HG02943 (cell line): ENCODE results near the gene EFCC1.
A peak's percentile ranks its signal among the peaks of the same experiment; 100 is the strongest.
"Not testable (repeated sequence)": the region's sequence is repeated elsewhere in the genome, so short reads cannot be mapped to it uniquely, and the experiment has no call there.

Experiments used
- ATAC-seq: cut with Tn5 transposase; IDR thresholded peaks from one replicate; pipeline ENCODE4 v1.9.1; 2021; ENCODE audit warnings: mild to moderate bottlenecking, low read depth, moderate library complexity; ENCODE audit not compliant: unreplicated experiment

The EFCC1 gene

DNA sequence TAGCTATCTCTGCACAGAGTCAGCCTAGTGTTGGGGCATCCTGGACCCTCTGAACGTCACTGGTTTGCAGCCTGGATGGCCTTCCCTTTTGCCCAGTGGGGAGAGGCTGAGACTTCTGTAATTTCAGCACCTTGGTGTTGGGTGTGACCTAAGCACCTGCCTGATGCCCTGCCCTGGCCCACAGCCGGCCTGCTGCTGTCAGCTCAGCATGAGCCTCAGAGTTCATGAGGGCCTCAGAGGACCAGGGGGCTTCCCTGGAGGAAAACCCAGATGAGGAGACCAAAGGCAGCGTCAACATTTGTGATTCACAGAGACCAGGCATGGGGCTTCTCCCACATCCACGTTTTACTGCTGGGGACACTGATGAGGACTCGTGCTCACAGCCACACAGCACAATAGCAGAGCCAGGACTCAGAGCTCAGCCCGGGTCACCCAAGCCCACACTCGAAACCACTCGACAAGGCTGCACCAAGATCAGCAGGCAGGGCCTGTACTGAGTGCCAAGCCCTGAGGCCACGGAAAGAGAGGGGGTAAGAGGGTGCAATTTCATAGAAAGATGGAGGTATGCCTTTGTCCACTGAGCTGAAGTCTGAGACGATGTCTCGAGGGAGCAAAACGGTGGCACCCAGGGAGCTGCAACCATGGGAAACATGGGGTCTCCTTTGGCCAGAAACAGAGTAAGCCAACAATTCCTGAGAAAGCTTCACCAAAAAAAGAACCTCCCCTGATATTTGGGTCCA lies 49.6 kb downstream of the EFCC1 start:
- ATAC-seq, result no peak

DNA sequence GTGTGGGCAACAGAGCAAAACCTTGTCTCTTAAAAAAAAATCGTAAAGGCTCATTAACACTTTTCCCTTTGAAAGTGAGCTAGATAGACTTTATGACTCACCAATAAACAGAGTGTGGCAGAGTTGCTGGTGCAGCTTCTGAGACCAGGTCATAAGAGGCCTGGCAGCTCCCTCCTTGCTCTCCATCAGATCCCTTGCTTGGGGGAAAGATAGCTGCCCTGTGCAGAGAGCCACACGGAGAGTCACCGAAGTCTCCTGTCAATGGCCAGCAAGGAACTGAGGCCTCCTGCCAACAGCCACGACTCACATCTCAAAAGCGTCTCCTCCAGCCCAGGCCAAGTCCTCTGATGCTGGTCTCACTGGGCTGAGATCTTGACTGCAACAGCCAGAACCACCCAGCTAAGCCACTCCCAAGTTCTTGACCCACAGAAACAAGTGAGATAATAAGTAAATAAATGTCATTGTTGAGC lies 50.8 kb downstream of the EFCC1 start:
- no peak for ATAC-seq

DNA sequence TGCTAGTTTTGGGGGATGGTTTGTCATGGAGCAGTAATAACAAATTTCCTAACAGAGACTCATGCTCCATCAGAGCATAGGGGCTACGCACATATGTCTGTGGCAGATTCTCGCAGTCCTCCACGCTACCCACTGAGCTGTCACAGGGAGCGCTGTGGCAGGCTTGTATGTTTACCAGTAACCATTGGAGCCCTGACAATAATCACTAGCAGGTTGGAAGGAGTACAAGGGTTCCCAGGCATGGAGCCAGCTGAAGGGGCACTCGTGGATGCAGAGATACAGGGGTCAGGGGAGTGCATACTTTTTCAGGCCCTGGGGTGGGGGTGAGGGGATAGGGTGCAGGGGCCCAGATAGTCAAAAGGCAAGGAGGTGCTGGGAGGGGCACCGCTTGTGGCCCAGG lies 51.6 kb downstream of the EFCC1 start:
- no peak for ATAC-seq

DNA sequence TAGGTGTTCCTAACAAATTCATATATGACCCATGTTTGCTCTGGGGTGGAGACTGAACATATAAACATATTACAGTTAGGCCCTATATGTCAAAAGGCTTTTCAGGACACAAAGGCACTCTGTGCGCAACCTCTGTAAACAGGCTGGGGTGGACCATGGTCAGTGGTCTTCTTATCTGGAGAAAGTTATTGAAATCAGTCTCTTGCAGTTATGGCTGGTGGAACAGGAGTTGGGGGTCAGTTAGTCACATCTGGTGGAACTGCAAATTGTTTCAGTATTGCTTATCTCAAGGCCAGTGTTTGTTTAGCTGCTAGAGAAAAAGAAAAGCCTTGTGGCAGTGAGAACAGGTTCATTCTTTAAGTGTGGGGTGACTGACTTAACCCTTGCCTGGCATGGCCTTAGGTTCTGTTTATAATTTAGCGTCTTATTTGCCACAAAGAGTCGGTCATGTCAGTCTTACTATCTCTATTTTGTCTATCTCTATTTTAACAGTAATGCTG lies 53.6 kb downstream of the EFCC1 start:
- ATAC-seq, result no peak

DNA sequence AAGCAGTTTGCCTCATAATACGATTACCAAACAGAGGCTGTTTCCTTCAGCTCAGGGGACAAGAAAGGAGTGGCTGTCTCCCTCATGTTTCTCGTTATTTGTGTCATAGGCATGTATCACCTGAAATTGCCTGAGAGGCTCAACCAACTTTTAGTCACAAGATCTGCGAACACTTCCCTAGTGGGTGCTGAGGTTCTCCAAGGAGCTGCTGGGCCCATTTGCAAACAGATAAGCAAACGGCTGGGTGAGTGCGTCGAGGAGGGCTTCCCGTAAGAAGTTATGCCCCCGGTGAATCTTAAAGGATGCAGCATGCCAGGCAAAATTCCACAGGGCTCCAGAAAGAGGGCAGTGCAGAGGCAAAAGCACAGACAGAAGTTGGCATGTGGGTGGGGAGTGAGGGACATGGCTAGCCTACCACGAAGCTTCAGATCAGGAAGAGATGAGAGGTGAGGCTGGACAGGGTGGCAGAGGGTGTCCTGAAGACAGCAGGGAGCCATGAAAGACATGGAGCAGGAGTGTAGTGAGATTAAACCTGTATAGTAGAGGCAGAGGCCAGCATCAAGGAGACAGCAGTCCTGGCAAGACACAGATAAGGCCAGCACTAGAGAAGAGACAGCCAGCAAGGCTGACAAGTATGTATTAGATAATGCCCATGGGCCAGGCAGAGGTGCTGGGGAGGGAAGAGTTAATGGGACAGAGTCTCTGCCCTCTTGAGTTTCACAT lies 55.5 kb downstream of the EFCC1 start:
- no peak for ATAC-seq

DNA sequence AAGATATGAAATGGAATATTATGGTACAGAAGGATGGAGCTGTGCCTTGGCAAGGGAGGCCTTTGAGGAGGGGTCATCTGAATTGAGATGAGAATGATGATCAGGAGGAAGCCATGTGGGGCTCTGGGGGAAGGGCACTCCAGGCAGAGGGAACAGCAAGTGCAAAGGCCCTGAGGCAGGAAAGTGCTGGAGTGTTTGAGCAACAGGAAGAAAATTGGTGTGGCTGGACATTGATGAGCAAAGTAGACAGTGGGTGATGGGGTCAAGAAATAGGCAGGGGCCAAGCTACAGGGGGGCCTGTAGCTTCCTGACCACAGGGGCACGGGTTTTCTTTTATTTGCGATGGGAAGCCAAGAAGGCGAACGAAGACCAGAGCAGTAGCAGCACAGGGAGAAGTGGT lies 56.1 kb downstream of the EFCC1 start:
- ATAC-seq, result no peak

DNA sequence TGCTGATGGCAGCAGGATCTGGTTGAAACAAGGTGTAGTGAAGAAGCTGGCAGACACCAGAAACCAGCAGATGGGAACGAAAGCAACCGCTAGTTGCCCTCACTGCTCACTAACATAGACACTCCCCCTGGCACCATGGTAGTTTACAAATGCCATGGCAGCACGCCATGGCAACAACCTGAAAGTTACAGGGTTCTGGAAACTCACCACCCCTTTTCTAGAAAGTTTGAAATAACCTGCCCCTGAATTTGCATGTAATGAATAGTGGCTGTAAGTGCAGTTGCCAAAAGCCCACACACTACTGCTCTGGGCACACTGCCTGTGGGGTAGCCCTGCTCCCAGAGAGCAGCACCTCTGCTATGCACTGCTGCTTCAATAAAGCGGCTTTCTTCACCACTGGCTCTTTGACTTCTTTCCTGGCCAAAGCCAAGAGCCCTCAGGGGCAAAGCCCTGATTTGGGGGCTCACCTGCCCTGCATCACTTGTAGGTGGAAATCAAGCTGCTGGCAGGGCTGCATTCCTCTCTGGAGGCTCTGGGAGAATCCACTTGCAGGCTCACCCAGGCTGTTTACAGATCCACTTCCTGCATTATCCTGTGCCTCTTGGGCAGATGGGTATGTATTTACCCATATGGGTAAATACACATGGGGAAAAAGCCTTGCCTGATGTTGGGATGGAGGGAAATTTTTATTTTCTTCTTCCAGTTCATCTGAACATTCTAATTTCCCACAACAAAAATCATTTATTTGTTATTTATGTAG lies 57.5 kb downstream of the EFCC1 start:
- ATAC-seq, result peak; percentile 58

DNA sequence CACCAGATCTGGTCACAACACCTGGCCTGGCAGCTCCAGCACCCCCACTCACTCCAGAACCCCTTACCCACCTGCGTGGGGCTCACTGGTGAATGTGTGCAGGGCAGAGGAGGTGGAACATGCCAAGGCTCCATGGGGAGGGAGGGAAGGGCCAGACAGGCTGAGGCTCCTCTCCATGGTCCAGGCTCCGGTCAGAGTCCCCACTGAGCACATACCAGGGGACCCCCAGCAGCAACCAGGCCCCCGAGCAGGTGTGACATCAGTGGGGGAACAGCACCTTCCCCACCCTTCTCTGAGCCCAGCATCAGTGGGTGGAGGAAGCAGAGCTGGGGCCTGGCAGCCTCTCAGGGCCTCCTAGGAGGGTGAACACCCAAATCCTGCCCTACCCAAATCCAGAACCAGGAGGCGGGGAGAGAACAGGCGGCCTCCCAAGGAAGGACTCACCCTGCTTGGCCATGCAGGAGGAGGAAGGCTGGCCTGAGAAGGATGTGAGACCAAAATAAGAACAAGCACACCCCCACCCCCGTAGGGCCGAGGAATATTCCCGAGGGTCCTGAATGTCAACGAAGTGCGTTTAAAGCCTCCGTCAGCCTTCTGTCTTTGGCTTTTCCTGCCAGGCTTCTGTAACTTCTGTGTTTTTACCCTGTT lies 58.3 kb downstream of the EFCC1 start:
- ATAC-seq, result no peak

DNA sequence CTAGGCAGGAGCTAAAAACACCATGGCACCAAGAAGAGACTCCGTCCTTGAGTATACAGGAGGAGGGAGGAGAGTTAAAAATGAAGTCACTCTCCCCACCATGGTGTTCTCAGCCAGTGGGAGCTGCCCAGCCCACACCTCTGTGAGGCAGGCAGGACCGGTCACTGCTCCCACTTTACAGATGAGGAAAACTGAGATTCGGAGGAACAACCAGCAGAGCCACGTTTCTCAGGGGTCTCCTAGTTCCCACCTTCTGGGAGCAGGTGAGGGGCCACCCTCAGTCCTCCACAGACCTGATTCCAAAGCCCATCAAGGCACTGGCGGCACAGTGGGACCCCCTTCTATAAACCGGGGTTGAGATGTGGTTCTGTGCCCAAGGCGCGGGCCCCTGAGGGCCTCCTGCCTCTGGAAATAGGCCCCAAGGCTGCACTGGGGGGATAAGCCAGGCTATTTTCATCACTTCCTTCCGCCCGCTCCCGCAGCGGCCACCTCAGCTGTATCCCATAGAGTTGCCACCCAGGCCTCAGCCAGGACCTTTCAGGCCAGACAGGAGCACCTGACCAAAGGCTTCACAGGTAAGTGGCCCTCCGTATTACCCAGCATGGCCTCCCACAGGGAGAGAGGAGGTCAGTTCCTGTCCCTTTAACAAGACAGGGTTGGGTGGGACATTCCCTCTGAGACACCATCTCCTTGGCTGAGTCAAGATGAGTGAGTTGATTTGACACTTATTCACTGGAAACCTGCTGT lies 59.3 kb downstream of the EFCC1 start, which contains the start of gene GP9:
TSS of gene GP9 (plus strand) at position 504 of the 747 bp plus-strand sequence. CDS start 961 bp downstream, outside the sequence.
- ATAC-seq, result no peak

DNA sequence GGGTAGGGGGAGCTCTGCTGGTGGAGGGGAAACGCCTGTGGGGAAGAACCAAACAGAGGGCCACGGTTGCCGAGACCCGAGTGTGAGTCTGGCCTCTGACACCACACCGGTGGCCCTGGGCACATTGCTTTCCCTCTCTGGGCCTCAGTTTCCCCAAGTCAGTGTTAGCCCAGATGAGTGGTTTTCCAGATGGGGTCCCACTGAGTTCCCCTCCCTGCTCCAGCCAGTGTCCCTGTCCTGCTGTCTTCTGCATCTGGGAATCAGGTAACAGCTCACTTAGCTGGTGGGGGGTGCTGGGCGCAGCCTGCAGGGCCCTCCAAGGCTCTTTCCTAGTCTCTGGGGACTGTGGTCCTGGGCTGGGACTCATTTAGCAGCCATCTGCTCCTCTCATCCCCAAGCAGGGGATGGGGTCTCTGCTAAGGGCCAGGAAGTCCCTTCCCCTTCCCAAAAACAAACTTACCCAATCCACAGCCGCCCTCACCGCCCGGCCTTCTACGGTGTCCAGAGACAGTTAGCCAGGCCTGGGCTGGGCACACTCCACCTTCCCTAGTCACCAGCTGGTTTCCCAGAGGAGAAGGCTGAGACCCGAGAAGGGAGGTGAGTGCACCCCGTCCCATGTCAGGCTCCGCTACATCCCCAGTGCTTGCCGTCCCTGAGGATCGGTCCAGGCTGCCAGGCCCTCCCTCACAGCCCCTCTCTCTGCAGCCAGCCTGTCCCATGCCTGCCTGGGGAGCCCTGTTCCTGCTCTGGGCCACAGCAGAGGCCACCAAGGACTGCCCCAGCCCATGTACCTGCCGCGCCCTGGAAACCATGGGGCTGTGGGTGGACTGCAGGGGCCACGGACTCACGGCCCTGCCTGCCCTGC lies 60.2 kb downstream of the EFCC1 start:
- no peak for ATAC-seq

DNA sequence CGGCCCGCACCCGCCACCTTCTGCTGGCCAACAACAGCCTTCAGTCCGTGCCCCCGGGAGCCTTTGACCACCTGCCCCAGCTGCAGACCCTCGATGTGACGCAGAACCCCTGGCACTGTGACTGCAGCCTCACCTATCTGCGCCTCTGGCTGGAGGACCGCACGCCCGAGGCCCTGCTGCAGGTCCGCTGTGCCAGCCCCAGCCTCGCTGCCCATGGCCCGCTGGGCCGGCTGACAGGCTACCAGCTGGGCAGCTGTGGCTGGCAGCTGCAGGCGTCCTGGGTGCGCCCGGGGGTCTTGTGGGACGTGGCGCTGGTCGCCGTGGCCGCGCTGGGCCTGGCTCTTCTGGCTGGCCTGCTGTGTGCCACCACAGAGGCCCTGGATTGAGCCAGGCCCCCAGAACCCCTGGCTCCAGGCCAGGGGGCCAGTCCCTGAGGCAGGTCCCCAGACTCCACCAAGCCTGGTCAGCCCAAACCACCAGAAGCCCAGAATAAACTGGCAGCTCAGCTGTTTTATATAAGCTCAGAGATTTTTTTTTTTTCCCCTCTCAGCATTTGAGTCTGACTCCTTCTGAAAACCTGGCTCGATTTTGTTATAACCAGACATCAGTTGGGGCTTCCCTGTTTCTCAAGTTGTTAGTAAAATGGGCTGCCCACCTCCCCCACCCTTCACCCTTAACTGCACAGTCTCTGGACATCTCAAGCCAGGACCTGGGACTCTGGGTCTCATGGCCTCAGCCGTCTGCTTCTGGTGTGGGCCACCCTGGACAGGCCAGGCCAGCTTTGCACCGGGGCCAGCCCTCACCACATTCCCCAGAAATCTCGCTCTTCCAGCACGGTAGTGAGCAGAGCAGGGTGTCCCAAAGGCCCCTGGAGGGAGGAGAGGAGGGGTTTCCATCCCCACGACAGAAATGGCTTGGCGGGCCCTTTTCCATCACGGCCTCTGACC lies 61.1 kb downstream of the EFCC1 start:
- no peak for ATAC-seq

DNA sequence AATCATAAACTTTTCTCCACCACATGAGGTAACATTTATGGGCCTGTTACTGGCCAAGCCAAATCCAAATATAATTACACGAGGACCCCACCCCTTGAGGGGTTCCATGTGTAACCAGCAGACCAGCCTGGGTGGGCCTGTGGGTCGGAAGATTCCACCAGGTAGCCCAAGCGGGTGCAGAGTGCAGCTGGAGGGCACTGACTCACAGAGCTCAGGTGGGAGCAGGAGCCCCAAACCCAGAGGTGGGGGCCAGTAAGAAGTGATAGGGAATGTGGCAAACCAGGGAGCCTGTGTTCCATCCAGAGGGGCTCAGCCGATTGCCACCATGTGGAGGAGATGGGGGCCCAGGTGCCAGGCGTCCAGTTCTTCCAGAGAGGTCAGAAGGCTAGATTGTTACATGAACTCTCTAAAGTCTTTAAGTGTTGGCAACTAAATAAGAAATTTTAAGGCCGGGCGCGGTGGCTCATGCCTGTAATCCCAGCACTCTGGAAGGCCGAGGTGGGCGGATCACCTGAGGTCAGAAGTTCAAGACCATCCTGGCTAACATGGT lies 62.1 kb downstream of the EFCC1 start:
- ATAC-seq, result no peak

DNA sequence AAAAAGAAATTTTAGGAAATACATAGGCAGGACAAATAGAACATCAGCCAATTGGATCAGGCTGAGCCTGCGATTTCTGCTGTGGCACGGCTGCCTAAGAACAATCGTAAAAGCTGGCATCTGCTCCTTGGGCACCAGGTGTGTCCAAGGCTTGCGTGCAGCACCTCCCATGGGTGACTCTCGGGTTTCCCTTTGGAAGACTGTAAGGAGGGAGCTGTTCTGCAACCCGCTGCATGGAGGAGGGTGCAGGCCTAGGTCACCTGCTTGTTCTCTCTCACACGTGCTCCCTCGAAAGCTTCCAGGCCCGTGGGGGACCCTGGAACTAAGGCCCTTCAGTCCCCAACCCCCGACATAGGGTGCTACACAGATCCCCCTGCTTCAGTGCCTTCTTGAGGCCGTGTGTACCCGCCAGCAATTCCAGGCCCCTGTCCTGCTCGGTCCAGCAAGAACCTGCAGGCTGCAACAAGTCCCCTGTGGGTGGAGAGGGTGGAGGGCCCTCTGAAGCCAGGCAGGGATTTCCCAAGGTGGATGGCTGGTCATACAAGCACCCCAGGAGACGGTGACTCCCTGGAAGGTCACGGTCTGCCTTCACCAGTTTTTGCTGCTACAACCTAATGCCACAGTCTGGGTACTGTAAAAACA lies 62.9 kb downstream of the EFCC1 start:
- ATAC-seq, result no peak

DNA sequence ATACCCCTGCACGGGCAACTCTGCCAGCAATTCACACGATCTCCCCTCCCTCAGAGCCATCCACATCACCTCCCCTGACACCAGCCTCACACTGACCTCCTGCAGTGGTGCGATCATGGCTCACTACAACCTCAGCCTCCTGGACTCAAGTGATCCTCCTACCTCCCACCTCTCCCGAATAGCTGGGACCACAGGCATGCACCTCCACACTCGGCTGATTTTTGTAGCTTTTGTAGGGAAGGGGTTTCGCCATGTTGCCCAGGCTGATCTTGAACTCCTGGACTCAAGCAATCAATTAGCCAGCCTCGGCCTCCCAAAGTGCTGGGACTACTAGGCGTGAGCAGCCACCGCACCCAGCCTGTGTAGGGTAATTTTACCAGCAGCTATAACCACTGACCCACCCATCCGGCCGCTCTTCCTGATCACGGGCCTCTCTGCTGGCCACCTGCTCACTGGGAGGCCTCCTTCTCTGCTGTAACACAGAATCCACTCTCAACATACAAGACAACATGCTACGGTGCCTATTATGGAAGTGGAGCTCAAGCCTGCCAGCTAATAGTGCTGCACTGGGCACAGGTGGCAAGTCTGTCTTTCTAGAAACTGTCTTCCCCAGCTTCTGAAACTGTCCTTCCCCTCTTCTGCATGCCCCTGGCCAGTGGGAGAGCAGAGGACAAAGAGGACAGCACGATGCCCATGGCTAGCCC lies 64.1 kb downstream of the EFCC1 start:
- no peak for ATAC-seq

DNA sequence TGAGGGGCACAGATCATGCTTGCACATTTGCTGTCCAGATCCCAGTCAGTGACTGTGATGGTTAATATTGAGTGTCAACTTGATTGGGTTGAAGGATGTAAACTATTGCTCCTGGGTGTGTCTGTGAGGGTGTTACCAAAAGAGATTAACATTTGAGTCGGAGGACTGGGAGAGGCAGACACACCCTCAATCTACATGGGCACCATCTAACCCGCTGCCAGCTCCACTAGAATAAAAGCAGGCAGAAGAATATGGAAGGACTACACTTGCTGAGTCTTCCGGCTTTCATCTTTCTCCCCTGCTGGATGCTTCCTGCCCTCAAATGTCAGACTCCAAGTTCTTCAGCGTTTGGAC lies 64.6 kb downstream of the EFCC1 start:
- no peak for ATAC-seq

DNA sequence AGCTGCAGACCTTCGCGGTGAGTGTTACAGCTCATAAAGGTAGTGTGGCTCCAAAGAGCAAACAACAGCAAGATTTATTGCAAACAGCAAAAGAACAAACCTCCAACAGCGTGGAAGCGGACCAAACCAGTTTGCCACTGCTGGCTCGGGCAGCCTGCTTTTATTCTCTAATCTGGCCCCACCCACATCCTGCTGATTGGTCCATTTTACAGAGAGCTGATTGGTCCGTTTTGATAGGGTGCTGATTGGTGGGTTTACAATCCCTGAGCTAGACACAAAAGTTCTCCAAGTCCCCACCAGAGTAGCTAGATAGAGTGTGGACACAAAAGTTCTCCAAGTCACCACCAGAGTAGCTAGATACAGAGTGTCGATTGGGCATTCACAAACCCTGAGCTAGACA lies 66.6 kb downstream of the EFCC1 start:
- not testable (repeated sequence) for ATAC-seq
